ENCODE measurements around the gene PDE1A. TPM values are rescaled to one million over a fixed set of nuclear protein-coding genes. Genes with fewer than 3 reads are reported as not detected.
A peak's percentile ranks its signal among the peaks of the same experiment; 100 is the strongest.

Gene PDE1A
- total and polyA plus RNA-seq, 8 donors: 0.60 to 4.2 (median 1.6) TPM

DNA sequence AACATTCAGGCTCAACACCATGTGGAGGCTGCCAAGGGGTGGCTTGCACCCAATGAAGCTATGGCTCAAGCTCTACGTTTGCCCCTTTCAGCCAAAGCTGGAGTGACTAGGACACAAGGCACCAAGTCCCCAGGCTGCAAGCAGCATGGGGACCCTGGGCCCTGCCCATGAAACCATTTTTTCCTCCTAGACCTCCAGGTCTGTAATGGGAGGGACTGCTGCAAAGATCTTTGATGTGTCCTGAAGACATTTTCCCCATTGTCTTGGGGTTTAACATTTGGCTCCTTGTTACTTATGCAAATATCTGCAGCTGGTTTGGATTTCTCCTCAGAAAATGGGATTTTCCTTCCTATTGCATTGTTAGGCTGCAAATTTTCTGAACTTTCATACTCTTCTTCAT lies 51.0 kb downstream of the PDE1A start:
- Histone ChIP-seq H3K36me3 (no peaks in the 10 kb centered on the region), H3K4me3 (no peak overlapping the region), H3K27me3 (no peaks in the 10 kb centered on the region), H3K27ac (no peak overlapping the region), H3K4me1 (peaks cover 12 to 24% (median 15%) of the 10 kb centered on the region in 3 donors), H3K9me3 (no peaks in the 10 kb centered on the region)
- 72 to 78% methylated on average over 1 of the region's 1 CpG for WGBS, 2 donors
- ATAC-seq: no peak
- TF ChIP-seq, protein P1, sequence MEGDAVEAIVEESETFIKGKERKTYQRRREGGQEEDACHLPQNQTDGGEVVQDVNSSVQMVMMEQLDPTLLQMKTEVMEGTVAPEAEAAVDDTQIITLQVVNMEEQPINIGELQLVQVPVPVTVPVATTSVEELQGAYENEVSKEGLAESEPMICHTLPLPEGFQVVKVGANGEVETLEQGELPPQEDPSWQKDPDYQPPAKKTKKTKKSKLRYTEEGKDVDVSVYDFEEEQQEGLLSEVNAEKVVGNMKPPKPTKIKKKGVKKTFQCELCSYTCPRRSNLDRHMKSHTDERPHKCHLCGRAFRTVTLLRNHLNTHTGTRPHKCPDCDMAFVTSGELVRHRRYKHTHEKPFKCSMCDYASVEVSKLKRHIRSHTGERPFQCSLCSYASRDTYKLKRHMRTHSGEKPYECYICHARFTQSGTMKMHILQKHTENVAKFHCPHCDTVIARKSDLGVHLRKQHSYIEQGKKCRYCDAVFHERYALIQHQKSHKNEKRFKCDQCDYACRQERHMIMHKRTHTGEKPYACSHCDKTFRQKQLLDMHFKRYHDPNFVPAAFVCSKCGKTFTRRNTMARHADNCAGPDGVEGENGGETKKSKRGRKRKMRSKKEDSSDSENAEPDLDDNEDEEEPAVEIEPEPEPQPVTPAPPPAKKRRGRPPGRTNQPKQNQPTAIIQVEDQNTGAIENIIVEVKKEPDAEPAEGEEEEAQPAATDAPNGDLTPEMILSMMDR (IDR thresholded peaks at IDR 0.05): no peak
- no peak for DNase-seq
- FAIRE-seq: no peak
- intact Hi-C loops (cut with DNase I): no loop called here

DNA sequence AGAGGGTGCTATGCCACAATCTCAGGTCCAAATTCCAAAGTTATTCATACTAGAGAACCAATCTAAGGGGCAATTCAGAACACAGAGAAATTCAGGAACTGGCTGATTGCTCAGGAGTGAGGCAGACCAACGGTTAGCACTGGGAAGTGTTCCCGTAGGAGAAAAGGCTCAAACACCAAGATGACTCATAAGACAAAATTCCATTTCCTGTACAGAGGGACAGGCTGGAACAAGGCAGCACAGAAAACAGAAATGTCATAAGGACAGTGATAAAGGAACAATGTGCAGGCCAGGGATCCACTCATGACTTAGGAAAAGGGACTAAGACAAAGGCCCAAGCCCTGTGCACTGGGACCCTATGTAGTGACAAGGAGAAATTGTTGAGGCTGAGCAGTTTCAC lies 54.2 kb downstream of the PDE1A start:
- ATAC-seq (peak; percentile 38 to 91 (median 80)), FAIRE-seq (no peak)

DNA sequence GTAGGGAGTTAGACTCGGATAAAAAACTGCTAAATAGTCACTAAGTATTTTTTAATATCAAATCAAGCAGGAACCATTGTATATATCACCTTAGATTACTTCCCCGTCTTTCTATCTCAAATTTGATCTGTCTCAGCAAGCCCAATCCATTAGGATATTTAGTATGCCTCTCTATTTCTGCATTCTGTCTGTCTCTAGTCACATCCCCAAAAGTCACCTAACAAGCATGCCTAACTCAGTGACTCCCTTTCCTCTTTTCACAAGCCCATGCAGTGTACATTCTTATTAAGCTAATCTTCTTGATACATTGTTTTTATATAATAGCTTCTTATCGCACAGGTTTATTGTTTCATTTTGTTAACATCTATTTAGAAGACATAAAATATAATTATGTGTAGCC lies 57.8 kb downstream of the PDE1A start:
- no peak for ATAC-seq
- H3K4me3 ChIP-seq: no peak overlapping the region
- H3K9me3 ChIP-seq: no peaks in the 10 kb centered on the region
- H3K36me3 ChIP-seq: no peaks in the 10 kb centered on the region
- H3K27ac ChIP-seq: no peak overlapping the region
- H3K27me3 ChIP-seq: no peaks in the 10 kb centered on the region
- H3K4me1 ChIP-seq: no peaks in the 10 kb centered on the region
- intact Hi-C loops (cut with DNase I): no loop called here
- WGBS, 2 donors: 90 to 94% methylated on average over 3 of the region's 3 CpGs
- DNase-seq: no peak
- TF ChIP-seq, protein P1 (IDR thresholded peaks at IDR 0.05): no peak
- FAIRE-seq: no peak

More for the DNA sequence above, 54.2 kb downstream of the PDE1A start:
- intact Hi-C loops (cut with DNase I): no loop called here
- Histone ChIP-seq H3K27me3 (no peaks in the 10 kb centered on the region), H3K4me1 (peaks cover 0 to 2% (median 1%) of the 10 kb centered on the region in 3 donors), H3K9me3 (no peaks in the 10 kb centered on the region), H3K36me3 (no peaks in the 10 kb centered on the region), H3K27ac (peak overlapping the region in 2 of 4 donors; percentile 55 to 60), H3K4me3 (no peak overlapping the region)
- WGBS, 2 donors: 52 to 81% methylated on average over 2 of the region's 2 CpGs
- TF ChIP-seq, protein P1 (IDR thresholded peaks at IDR 0.05): no peak
- DNase-seq: no peak

DNA sequence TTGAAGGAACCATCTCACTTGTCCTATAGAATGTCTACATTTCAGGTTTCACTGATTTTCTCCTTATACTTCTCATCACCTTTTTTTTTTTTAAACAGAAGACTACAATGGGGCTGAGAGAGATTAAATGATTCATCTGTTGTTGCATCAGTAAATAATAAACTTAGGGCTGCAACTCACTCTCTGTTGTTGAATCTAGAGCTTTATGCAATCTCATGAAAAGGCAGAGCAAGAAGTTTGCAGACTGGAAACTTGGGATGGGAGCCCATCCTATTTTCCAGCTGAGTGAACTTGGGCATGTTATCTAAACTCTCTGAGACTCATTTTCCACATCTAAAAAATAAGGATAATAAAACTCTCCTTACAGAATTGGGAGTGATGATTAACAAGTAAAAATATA lies 58.4 kb downstream of the PDE1A start:
- Histone ChIP-seq H3K4me3 (no peak overlapping the region), H3K27ac (no peak overlapping the region), H3K4me1 (no peaks in the 10 kb centered on the region), H3K36me3 (no peaks in the 10 kb centered on the region), H3K9me3 (no peaks in the 10 kb centered on the region), H3K27me3 (no peaks in the 10 kb centered on the region)
- no peak for DNase-seq
- TF ChIP-seq, protein P1 (IDR thresholded peaks at IDR 0.05): no peak
- FAIRE-seq: no peak
- no peak for ATAC-seq
- intact Hi-C loops (cut with DNase I): no loop called here

DNA sequence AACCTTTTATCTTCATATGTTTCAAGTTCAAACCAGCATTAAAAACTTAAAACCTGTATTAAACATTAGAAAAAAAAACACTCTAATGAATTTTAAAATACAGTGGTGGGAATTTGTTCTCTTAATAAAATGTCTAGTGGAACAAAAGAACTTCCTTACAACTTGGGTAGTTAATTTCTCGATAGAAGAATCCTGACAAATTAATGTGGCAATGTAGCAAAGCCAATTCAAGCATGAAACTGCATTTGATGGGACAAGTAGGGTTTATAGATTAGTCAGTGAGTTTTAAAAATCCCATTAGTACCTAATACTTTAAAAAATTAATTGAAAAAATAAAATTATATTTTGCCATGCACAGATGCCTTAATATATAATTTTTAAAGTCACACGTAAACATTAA lies 59.4 kb downstream of the PDE1A start:
- intact Hi-C loops (cut with DNase I): no loop called here

More for the DNA sequence above, 59.4 kb downstream of the PDE1A start:
- WGBS, 2 donors: 91 to 94% methylated on average over 2 of the region's 2 CpGs
- ATAC-seq: no peak
- TF ChIP-seq, protein P1 (IDR thresholded peaks at IDR 0.05): no peak
- Histone ChIP-seq H3K27me3 (no peaks in the 10 kb centered on the region), H3K4me1 (no peaks in the 10 kb centered on the region), H3K9me3 (no peaks in the 10 kb centered on the region), H3K27ac (no peak overlapping the region), H3K36me3 (no peaks in the 10 kb centered on the region), H3K4me3 (no peak overlapping the region)
- no peak for FAIRE-seq
- DNase-seq: no peak
